HAP-1 (cell line): ENCODE measurements around the gene ST8SIA5.

Source experiments
- DNase-seq, 2 experiments: peaks; one replicate each; pipeline ENCODE4 v3.0.0-alpha.2; 2016 to 2020; ENCODE audit warnings: low spot score in 2 of 2
- H3K27me3 ChIP-seq: fragments of 250-450 bp; sonication (Bioruptor Pico); 2 replicates; pipeline ENCODE4 v1.5.1; 2020; ENCODE audit warnings: low read depth, mild to moderate bottlenecking, moderate library complexity
- H3K36me3 ChIP-seq: fragments of 250-450 bp; sonication (Bioruptor Pico); replicated peaks from 2 replicates; pipeline ENCODE4 v1.5.1; 2020; ENCODE audit warnings: mild to moderate bottlenecking
- H3K4me1 ChIP-seq: fragments of 250-450 bp; sonication (Bioruptor Pico); 2 replicates; pipeline ENCODE4 v1.5.1; 2020; ENCODE audit warnings: mild to moderate bottlenecking
- H3K4me3 ChIP-seq: fragments of 250-450 bp; sonication (Bioruptor Pico); 2 replicates; pipeline ENCODE4 v1.5.1; 2020; ENCODE audit warnings: mild to moderate bottlenecking, moderate library complexity
- H3K9me3 ChIP-seq: fragments of 250-450 bp; sonication (Bioruptor Pico); 2 replicates; pipeline ENCODE4 v1.5.1; 2020; ENCODE audit warnings: mild to moderate bottlenecking, moderate library complexity
- in situ Hi-C: fragments of 300-500 bp; cut with MboI; formaldehyde crosslinking; loops from 3 replicates; pipeline ENCODE4 v1.14.3; 2020; ENCODE audit warnings: low sequenced_read_pairs, inconsistent platforms, mixed read lengths

Gene ST8SIA5

GRCh38 chr18:46759890-46760289, 3.0 kb upstream of the ST8SIA5 start:
- no peaks in the 10 kb centered on the region for H3K36me3 ChIP-seq
- H3K27me3 ChIP-seq: peaks cover 3% of the 10 kb centered on the region; the same call in 1 of the 2 replicates
- peaks cover 3% of the 10 kb centered on the region; the same call in 1 of the 2 replicates for H3K4me1 ChIP-seq
- no peak overlapping the region for H3K4me3 ChIP-seq
- no peak for DNase-seq
- in situ Hi-C loops: no loop called here
- H3K9me3 ChIP-seq: no peaks in the 10 kb centered on the region

GRCh38 chr18:46756025-46756558, 761 bp downstream of the ST8SIA5 start:
- DNase-seq: peak in 1 of 2 experiments; percentile 16
- H3K9me3 ChIP-seq: no peaks in the 10 kb centered on the region
- in situ Hi-C loops: no loop called here
- peak overlapping the region; percentile 37 for H3K4me3 ChIP-seq
- peaks cover 3% of the 10 kb centered on the region; the same call in 1 of the 2 replicates for H3K4me1 ChIP-seq
- H3K36me3 ChIP-seq: no peaks in the 10 kb centered on the region
- peaks cover 3% of the 10 kb centered on the region; the same call in 1 of the 2 replicates for H3K27me3 ChIP-seq

GRCh38 chr18:46755315-46756024, 1.4 kb downstream of the ST8SIA5 start:
- H3K4me1 ChIP-seq: peaks cover 3% of the 10 kb centered on the region; the same call in 1 of the 2 replicates
- in situ Hi-C loops: no loop called here
- H3K4me3 ChIP-seq: peak overlapping the region; percentile 37
- peaks cover 3% of the 10 kb centered on the region; the same call in 1 of the 2 replicates for H3K27me3 ChIP-seq
- H3K36me3 ChIP-seq: no peaks in the 10 kb centered on the region
- no peak for DNase-seq
- H3K9me3 ChIP-seq: no peaks in the 10 kb centered on the region

- peaks cover 3% of the 10 kb centered on the region; the same call in 1 of the 2 replicates for H3K27me3 ChIP-seq
- H3K36me3 ChIP-seq: no peaks in the 10 kb centered on the region
- DNase-seq: peak in 1 of 2 experiments; percentile 49
- in situ Hi-C loops: no loop called here
- H3K9me3 ChIP-seq: no peaks in the 10 kb centered on the region
- no peak overlapping the region for H3K4me3 ChIP-seq
- H3K4me1 ChIP-seq: peaks cover 3% of the 10 kb centered on the region; the same call in 1 of the 2 replicates
These were observed 2.1 kb downstream of the ST8SIA5 start for GRCh38 chr18:46754661-46755292.

GRCh38 chr18:46754188-46754587, 2.7 kb downstream of the ST8SIA5 start:
- peaks cover 3% of the 10 kb centered on the region; the same call in 1 of the 2 replicates for H3K27me3 ChIP-seq
- H3K4me3 ChIP-seq: no peak overlapping the region
- in situ Hi-C loops: no loop called here
- H3K36me3 ChIP-seq: no peaks in the 10 kb centered on the region
- no peak for DNase-seq
- H3K4me1 ChIP-seq: peaks cover 3% of the 10 kb centered on the region; the same call in 1 of the 2 replicates
- no peaks in the 10 kb centered on the region for H3K9me3 ChIP-seq

GRCh38 chr18:46751882-46752281, 5.0 kb downstream of the ST8SIA5 start:
- Histone ChIP-seq H3K4me1 (peaks cover 3% of the 10 kb centered on the region; the same call in 1 of the 2 replicates), H3K9me3 (no peaks in the 10 kb centered on the region), H3K36me3 (no peaks in the 10 kb centered on the region), H3K27me3 (no peaks in the 10 kb centered on the region; the same call in 1 of the 2 replicates), H3K4me3 (no peak overlapping the region)
- DNase-seq: no peak
- in situ Hi-C loops: no loop called here

GRCh38 chr18:46750626-46751025, 6.2 kb downstream of the ST8SIA5 start:
- no peak for DNase-seq
- in situ Hi-C loops: no loop called here
- Histone ChIP-seq H3K9me3 (no peaks in the 10 kb centered on the region), H3K4me1 (no peaks in the 10 kb centered on the region), H3K27me3 (no peaks in the 10 kb centered on the region), H3K4me3 (no peak overlapping the region), H3K36me3 (no peaks in the 10 kb centered on the region)

GRCh38 chr18:46748466-46748865, 8.4 kb downstream of the ST8SIA5 start:
- Histone ChIP-seq H3K4me3 (no peak overlapping the region), H3K36me3 (no peaks in the 10 kb centered on the region), H3K9me3 (no peaks in the 10 kb centered on the region), H3K27me3 (peaks cover 7% of the 10 kb centered on the region; the same call in 1 of the 2 replicates), H3K4me1 (no peaks in the 10 kb centered on the region)
- in situ Hi-C loops: no loop called here
- DNase-seq: no peak

- peaks cover 6% of the 10 kb centered on the region; the same call in 1 of the 2 replicates for H3K27me3 ChIP-seq
- H3K4me3 ChIP-seq: no peak overlapping the region
- no peak for DNase-seq
- in situ Hi-C loops: no loop called here
- H3K4me1 ChIP-seq: no peaks in the 10 kb centered on the region
- H3K9me3 ChIP-seq: no peaks in the 10 kb centered on the region
- H3K36me3 ChIP-seq: no peaks in the 10 kb centered on the region
These were observed 16.8 kb downstream of the ST8SIA5 start for GRCh38 chr18:46740046-46740445.

GRCh38 chr18:46738491-46738890, 18.4 kb downstream of the ST8SIA5 start:
- no peaks in the 10 kb centered on the region for H3K4me1 ChIP-seq
- H3K36me3 ChIP-seq: no peaks in the 10 kb centered on the region
- H3K27me3 ChIP-seq: no peaks in the 10 kb centered on the region
- no peaks in the 10 kb centered on the region for H3K9me3 ChIP-seq
- in situ Hi-C loops: no loop called here
- DNase-seq: no peak
- H3K4me3 ChIP-seq: no peak overlapping the region

- no peaks in the 10 kb centered on the region for H3K4me1 ChIP-seq
- DNase-seq: no peak
- in situ Hi-C loops: no loop called here
- no peaks in the 10 kb centered on the region for H3K27me3 ChIP-seq
- no peaks in the 10 kb centered on the region for H3K36me3 ChIP-seq
- no peaks in the 10 kb centered on the region for H3K9me3 ChIP-seq
- no peak overlapping the region for H3K4me3 ChIP-seq
These were observed 20.1 kb downstream of the ST8SIA5 start for GRCh38 chr18:46736736-46737135.

GRCh38 chr18:46736135-46736534, 20.7 kb downstream of the ST8SIA5 start:
- Histone ChIP-seq H3K36me3 (no peaks in the 10 kb centered on the region), H3K27me3 (no peaks in the 10 kb centered on the region), H3K9me3 (no peaks in the 10 kb centered on the region), H3K4me1 (no peaks in the 10 kb centered on the region), H3K4me3 (no peak overlapping the region)
- in situ Hi-C loops: no loop called here
- DNase-seq: no peak

- in situ Hi-C loops: no loop called here
- H3K36me3 ChIP-seq: no peaks in the 10 kb centered on the region
- no peak overlapping the region for H3K4me3 ChIP-seq
- H3K9me3 ChIP-seq: peaks cover 5% of the 10 kb centered on the region
- DNase-seq: no peak
- H3K27me3 ChIP-seq: no peaks in the 10 kb centered on the region
- H3K4me1 ChIP-seq: no peaks in the 10 kb centered on the region
These were observed 21.9 kb downstream of the ST8SIA5 start for GRCh38 chr18:46734981-46735380.

- no peak for DNase-seq
- in situ Hi-C loops: no loop called here
- Histone ChIP-seq H3K4me1 (no peaks in the 10 kb centered on the region), H3K9me3 (peaks cover 10% of the 10 kb centered on the region), H3K4me3 (no peak overlapping the region), H3K27me3 (no peaks in the 10 kb centered on the region), H3K36me3 (no peaks in the 10 kb centered on the region)
These were observed 23.0 kb downstream of the ST8SIA5 start for GRCh38 chr18:46733872-46734271.
